Ovary (tissue), 9 donors: ENCODE data around the gene UNC5C. TPM values are rescaled to one million over a fixed set of nuclear protein-coding genes. Genes with fewer than 3 reads are reported as not detected.

Experiments
- DNase-seq, 5 donors: peaks; one replicate each; pipeline ENCODE4 v3.0.0-alpha.2; 2019 to 2020
- H3K27ac ChIP-seq, 2 donors: fragments of 200-600 bp; one replicate each; pipeline versions ENCODE4 v1.5.1 to v1.8.0; 2019 to 2022
- H3K27me3 ChIP-seq: fragments of 200-600 bp; one replicate; pipeline ENCODE4 v1.8.0; 2022
- H3K36me3 ChIP-seq: fragments of 200-600 bp; sonication (generic); one replicate; pipeline ENCODE4 v1.5.1; 2019
- H3K4me1 ChIP-seq: one replicate; pipeline ENCODE4 v1.8.1; 2013; ENCODE audit warnings: mild to moderate bottlenecking, moderate library complexity; ENCODE audit not compliant: insufficient read depth
- H3K4me3 ChIP-seq: fragments of 200-600 bp; sonication (generic); one replicate; pipeline ENCODE4 v1.5.1; 2017
- H3K9me3 ChIP-seq, 2 donors: fragments of 200-600 bp in 1 of 2; sonication (generic) in 1 of 2; one replicate each; pipeline versions ENCODE4 v1.5.1 to v1.8.1; 2013 to 2019; ENCODE audit warnings: mild to moderate bottlenecking in 1 of 2, moderate library complexity in 1 of 2
- EP300 ChIP-seq: sonication (generic); formaldehyde crosslinking; IDR thresholded peaks from one replicate; pipeline ENCODE4 v1.6.1; 2017; ENCODE audit warnings: antibody characterized with exemption
- POLR2A ChIP-seq: fragments of 450-650 bp; IDR thresholded peaks from one replicate; pipeline ENCODE4 v1.6.1; 2017; ENCODE audit warnings: antibody characterized with exemption, mild to moderate bottlenecking, moderate library complexity
- WGBS, 3 donors: extraction: QIAGEN DNeasy Blood & Tissue Kit in 1 of 3; methylation state at CpG; one replicate each; pipeline versions ENCODE4 v1.1.5 to v1.1.7; 2013 to 2017; 5-methylcytosine and 5-hydroxymethylcytosine counted together
- intact Hi-C, 4 donors: fragments of 100-400 bp; cut with DNase I; formaldehyde crosslinking; loops; one replicate each; pipeline versions ENCODE4 v1.11.0 to v1.15.1; 2022 to 2023
- polyA plus RNA-seq, 2 donors: library from polyadenylated mRNA; stranded (reverse); fragments of 200-250 nt in 1 of 2; fragments of 350-450 nt in 1 of 2; fragmentation: Illumina TruSeq in 1 of 2; extraction: RNeasy Lipid Tissue Mini Kit (QIAGEN cat#74804) in 1 of 2; gene quantifications; one replicate each; pipeline ENCODE4 v1.2.3, GENCODE V29; 2013 to 2014
- total RNA-seq, 7 donors: library from RNA; depleted of rRNA in 2 of 7; stranded (reverse); fragments of >200 nt in 2 of 7; fragmentation: NEBNext Ultra II Directional in 3 of 7; extraction: Animal tissue kit (Norgen Biotek cat#: 25700) in 3 of 7; gene quantifications; one replicate each; pipeline versions ENCODE4 v1.1.0 to v1.2.4, GENCODE V29; 2016 to 2023
- TF ChIP-seq, protein P1 (sequence below), 3 donors: fragments of 450-650 bp in 2 of 3; fragments of 200-600 bp in 1 of 3; IDR thresholded peaks; one replicate each; pipeline versions ENCODE4 v1.5.1 to v1.8.0; 2016 to 2022; ENCODE audit warnings: antibody characterized with exemption in 3 of 3, mild to moderate bottlenecking in 1 of 3
- donor health status: DM: no; HTN: no; CAD: no; lungs with moderate emphysema.
- donor health status: DM: no; HTN: no; CAD: no.
- donor health status: Bipolar disorder and iron deficiency.
- donor health status: DM: yes; HTN: yes; CAD: no.
- donor health status: DM: no; HTN: no; CAD: no.
- donor health status: DM: yes; HTN: yes; CAD: no.

UNC5C gene
- total and polyA plus RNA-seq, 9 donors, result 1.8 to 9.4 (median 3.9) TPM

DNA sequence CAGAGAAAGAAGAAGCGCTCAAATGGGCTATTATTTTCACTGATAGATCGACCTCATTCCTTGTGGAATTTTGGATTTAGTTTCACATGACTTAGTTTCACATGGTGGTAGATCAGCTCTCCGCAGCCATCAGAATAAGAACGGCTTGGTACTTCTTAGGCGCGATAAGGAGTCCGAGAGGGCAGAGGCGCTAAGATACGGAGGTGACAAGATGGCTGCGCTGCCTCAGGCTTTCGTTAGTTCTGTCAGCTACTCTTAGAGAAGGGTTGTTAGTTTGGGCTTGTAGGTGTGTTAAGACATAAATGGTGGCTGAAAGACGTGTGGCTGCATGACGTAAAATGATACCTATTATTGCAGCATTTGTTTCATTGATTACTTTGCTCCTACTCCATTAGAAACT lies 169.1 kb downstream of the UNC5C start:
- DNase-seq, result no peak
- no peak overlapping the region for H3K27ac ChIP-seq
- no peak overlapping the region for H3K4me3 ChIP-seq
- H3K4me1 ChIP-seq, result no peaks in the 10 kb centered on the region
- 93 to 96% (median 95%) methylated on average over 13 of the region's 13 CpGs for WGBS, 3 donors
- no peaks in the 10 kb centered on the region for H3K27me3 ChIP-seq
- intact Hi-C loops, result no loop called here
- no peaks in the 10 kb centered on the region for H3K9me3 ChIP-seq
- H3K36me3 ChIP-seq, result no peaks in the 10 kb centered on the region
- TF ChIP-seq POLR2A, result no peak

DNA sequence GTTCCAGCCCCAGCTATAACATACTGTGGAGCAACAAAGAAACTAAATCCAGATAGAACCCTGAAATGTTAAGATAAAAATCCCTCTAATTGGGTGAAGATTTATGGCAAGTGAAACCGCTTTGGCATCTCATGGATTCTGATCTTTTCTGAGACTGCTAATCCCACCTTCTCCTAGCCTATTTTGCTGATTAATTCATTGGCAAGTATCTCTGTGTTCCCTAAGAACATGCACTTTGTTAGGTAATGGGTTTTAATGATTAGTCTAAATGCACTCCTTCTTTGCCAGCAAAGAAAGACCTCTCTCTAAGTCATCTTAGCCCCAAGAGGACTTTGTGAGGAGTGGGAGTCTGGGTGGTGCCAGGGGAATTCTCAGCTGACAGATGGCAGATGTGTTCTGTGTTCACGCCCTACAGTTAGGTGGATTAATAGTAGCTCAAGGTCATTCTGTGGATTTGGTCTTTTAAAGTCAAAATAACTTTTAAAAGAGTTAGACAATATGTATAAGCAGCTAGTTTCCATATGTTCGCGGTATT lies 171.3 kb downstream of the UNC5C start:
- no peaks in the 10 kb centered on the region for H3K27me3 ChIP-seq
- no peaks in the 10 kb centered on the region for H3K9me3 ChIP-seq
- H3K4me3 ChIP-seq, result no peak overlapping the region
- H3K36me3 ChIP-seq, result no peaks in the 10 kb centered on the region
- H3K27ac ChIP-seq, result no peak overlapping the region
- DNase-seq, result no peak
- H3K4me1 ChIP-seq, result no peaks in the 10 kb centered on the region
- TF ChIP-seq POLR2A (no peak), EP300 (no peak)
- TF ChIP-seq, protein P1, sequence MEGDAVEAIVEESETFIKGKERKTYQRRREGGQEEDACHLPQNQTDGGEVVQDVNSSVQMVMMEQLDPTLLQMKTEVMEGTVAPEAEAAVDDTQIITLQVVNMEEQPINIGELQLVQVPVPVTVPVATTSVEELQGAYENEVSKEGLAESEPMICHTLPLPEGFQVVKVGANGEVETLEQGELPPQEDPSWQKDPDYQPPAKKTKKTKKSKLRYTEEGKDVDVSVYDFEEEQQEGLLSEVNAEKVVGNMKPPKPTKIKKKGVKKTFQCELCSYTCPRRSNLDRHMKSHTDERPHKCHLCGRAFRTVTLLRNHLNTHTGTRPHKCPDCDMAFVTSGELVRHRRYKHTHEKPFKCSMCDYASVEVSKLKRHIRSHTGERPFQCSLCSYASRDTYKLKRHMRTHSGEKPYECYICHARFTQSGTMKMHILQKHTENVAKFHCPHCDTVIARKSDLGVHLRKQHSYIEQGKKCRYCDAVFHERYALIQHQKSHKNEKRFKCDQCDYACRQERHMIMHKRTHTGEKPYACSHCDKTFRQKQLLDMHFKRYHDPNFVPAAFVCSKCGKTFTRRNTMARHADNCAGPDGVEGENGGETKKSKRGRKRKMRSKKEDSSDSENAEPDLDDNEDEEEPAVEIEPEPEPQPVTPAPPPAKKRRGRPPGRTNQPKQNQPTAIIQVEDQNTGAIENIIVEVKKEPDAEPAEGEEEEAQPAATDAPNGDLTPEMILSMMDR (IDR thresholded peaks at IDR 0.05), result no peak
- 60 to 82% (median 65%) methylated on average over 4 of the region's 4 CpGs for WGBS, 3 donors
- intact Hi-C loops, result no loop called here

DNA sequence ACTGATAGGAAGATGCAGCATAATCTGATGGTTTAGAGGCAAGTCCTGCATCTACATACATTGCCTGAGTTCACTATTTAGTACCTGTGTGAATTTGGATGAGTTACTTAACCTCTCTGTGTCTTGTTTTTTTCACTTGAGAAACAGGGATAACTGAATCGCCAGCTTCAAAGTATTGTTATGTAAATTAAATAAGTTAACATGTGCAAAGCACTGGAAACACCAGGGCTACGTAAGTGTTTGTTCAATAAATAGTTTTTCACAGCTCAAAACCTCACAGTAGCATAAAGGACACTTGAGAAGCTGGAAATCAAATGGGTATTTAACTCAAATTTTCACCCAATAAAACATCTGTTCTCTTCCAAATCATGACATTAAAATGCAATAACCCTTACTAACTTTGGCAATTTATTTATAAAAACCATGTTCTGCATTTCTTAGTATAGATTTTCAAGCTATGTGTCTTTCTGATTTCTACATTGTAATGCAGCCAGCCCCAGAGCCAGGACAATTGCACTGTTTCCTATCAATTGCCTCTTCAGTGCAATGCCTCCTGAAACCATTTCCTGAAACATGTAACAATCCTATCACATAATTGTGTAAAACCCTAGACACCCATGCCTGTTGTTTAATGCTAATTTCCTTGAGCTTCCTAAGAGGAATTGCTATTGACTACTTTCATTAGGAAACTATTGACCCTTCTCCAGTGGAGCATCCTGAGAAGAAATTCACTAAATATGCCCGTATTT lies 177.1 kb downstream of the UNC5C start:
- intact Hi-C loops, result no loop called here
- no peak overlapping the region for H3K27ac ChIP-seq
- no peaks in the 10 kb centered on the region for H3K27me3 ChIP-seq
- TF ChIP-seq, protein P1 (IDR thresholded peaks at IDR 0.05), result no peak
- TF ChIP-seq POLR2A, result no peak
- no peak for TF ChIP-seq EP300
- no peaks in the 10 kb centered on the region for H3K9me3 ChIP-seq
- no peak for DNase-seq
- WGBS, 3 donors, result 75 to 90% (median 86%) methylated on average over 3 of the region's 3 CpGs
- H3K36me3 ChIP-seq, result no peaks in the 10 kb centered on the region
- H3K4me3 ChIP-seq, result no peak overlapping the region
- no peaks in the 10 kb centered on the region for H3K4me1 ChIP-seq

DNA sequence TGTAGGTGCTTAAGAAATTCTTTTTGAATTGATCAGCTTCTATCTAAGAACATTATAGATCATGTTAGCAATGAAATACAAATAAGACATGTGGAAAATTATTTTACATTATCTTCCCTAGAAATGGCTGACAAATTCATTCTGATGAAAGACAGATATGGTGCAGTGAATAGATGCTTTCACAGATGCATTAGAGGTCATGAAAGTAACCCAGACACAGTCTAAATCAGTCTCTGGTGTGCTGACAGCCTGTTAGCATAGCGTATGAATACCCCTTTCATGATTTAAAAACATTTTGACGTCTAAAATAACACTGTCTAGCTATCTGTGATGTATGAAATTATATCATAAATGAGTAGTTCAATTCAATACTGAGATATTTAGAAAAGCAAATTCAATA lies 180.9 kb downstream of the UNC5C start:
- Histone ChIP-seq H3K9me3 (no peaks in the 10 kb centered on the region), H3K4me1 (peaks cover 3% of the 10 kb centered on the region), H3K27ac (no peak overlapping the region), H3K36me3 (no peaks in the 10 kb centered on the region), H3K4me3 (no peak overlapping the region), H3K27me3 (no peaks in the 10 kb centered on the region)
- no peak for TF ChIP-seq EP300
- TF ChIP-seq, protein P1 (IDR thresholded peaks at IDR 0.05), result no peak
- no peak for TF ChIP-seq POLR2A
- no peak for DNase-seq
- intact Hi-C loops, result no loop called here
- WGBS, 3 donors, result 83 to 86% (median 84%) methylated on average over 2 of the region's 2 CpGs

DNA sequence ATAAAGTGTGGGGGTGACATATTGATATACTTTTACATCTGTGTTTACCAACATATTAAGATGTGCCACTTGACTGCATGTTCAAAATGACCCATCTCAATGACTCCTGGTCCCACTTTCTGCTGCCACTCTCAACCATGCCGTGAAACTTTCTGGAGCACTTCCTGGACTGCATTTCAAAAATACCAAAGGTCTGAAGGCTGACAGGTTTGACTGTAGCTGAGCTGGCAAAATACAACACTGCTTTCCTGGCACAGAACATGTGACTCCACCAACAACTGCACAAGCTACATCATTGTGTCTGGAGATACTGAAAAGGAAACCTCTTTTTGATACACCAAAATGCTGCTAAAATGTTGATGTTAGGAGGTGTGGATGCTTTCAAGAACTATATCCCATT lies 184.8 kb downstream of the UNC5C start:
- Histone ChIP-seq H3K9me3 (no peaks in the 10 kb centered on the region), H3K27me3 (no peaks in the 10 kb centered on the region), H3K36me3 (no peaks in the 10 kb centered on the region), H3K4me1 (peaks cover 3% of the 10 kb centered on the region), H3K4me3 (no peak overlapping the region), H3K27ac (no peak overlapping the region)
- intact Hi-C loops, result loop anchor here in 1 of 4 donors (5.0 kb wide), 1 partner anchor 172 kb away; no protein-coding TSS in a partner anchor
- DNase-seq, result no peak
- TF ChIP-seq, protein P1 (IDR thresholded peaks at IDR 0.05), result no peak
- WGBS, 3 donors, result 83 to 87% (median 84%) methylated on average over 1 of the region's 1 CpG
